HuH-7 (cell line): Measurements from ENCODE around the gene HHIPL2.

Experiments used
- DNase-seq: peaks from one replicate; pipeline ENCODE4 v3.0.0; 2011; ENCODE audit warnings: low spot score

HHIPL2 gene

GRCh38 chr1:222547944-222548671, at the start of gene HHIPL2:
HHIPL2 (minus strand) TSS chr1:222548104; CDS start chr1:222548044, 60 bp downstream.
- DNase-seq, result no peak

- DNase-seq, result no peak
These were observed 48.8 kb upstream of the HHIPL2 start for GRCh38 chr1:222596696-222597095.

- no peak for DNase-seq
These were observed 46.9 kb upstream of the HHIPL2 start for GRCh38 chr1:222594789-222595188.

GRCh38 chr1:222592171-222592570, 44.3 kb upstream of the HHIPL2 start:
- no peak for DNase-seq

GRCh38 chr1:222589462-222590302, 41.8 kb upstream of the HHIPL2 start, which contains the start of gene TAF1A:
TAF1A (minus strand) TSS chr1:222589933.
- peak; percentile 84 for DNase-seq

GRCh38 chr1:222588135-222588534, 40.2 kb upstream of the HHIPL2 start:
- no peak for DNase-seq

GRCh38 chr1:222586842-222587241, 38.9 kb upstream of the HHIPL2 start:
- DNase-seq, result no peak

- no peak for DNase-seq
These were observed 35.2 kb upstream of the HHIPL2 start for GRCh38 chr1:222583079-222583478.

GRCh38 chr1:222582099-222582774, 34.3 kb upstream of the HHIPL2 start:
- no peak for DNase-seq

GRCh38 chr1:222579316-222579715, 31.4 kb upstream of the HHIPL2 start:
- no peak for DNase-seq

GRCh38 chr1:222570837-222571236, 22.9 kb upstream of the HHIPL2 start:
- no peak for DNase-seq

- DNase-seq, result no peak
These were observed 13.8 kb upstream of the HHIPL2 start for GRCh38 chr1:222561656-222562055.

GRCh38 chr1:222557574-222557973, 9.7 kb upstream of the HHIPL2 start:
- no peak for DNase-seq

GRCh38 chr1:222557148-222557547, 9.2 kb upstream of the HHIPL2 start:
- no peak for DNase-seq

- DNase-seq, result no peak
These were observed 8.2 kb upstream of the HHIPL2 start for GRCh38 chr1:222555992-222556615.

- DNase-seq, result no peak
These were observed 6.3 kb upstream of the HHIPL2 start for GRCh38 chr1:222554177-222554576.

- no peak for DNase-seq
These were observed 5.0 kb upstream of the HHIPL2 start for GRCh38 chr1:222552882-222553281.

- no peak for DNase-seq
These were observed 667 bp downstream of the HHIPL2 start for GRCh38 chr1:222547260-222547614.

- DNase-seq, result no peak
These were observed 1.2 kb downstream of the HHIPL2 start for GRCh38 chr1:222546548-222547259.

- DNase-seq, result no peak
These were observed 1.8 kb downstream of the HHIPL2 start for GRCh38 chr1:222546091-222546490.

GRCh38 chr1:222543817-222544216, 4.1 kb downstream of the HHIPL2 start:
- DNase-seq, result no peak

- DNase-seq, result no peak
These were observed 7.3 kb downstream of the HHIPL2 start for GRCh38 chr1:222540598-222540995.
